HFF-Myc (cell line): ENCODE results near the gene PTTG1.

Experiments used
- DNase-seq: peaks from one replicate; pipeline ENCODE4 v3.0.0-alpha.2; 2011; ENCODE audit warnings: low read depth; ENCODE audit errors: extremely low read depth
- H3K4me3 ChIP-seq: replicated peaks from 2 replicates; pipeline ENCODE4 v1.5.1; 2011; ENCODE audit warnings: low read depth, mild to moderate bottlenecking, control low read depth, low read length
- CTCF ChIP-seq: IDR thresholded peaks from 2 replicates; pipeline ENCODE4 v1.5.1; 2012; ENCODE audit warnings: mild to moderate bottlenecking, low read depth, low read length, control low read depth; ENCODE audit errors: missing control alignments

The PTTG1 gene

GRCh38 chr5:160380041-160380440 is 41.6 kb upstream of the PTTG1 start:
- no peak for DNase-seq
- H3K4me3 ChIP-seq: no peak overlapping the region
- no peak for TF ChIP-seq CTCF

GRCh38 chr5:160382346-160382745 is 39.3 kb upstream of the PTTG1 start:
- no peak for DNase-seq
- H3K4me3 ChIP-seq: no peak overlapping the region
- no peak for TF ChIP-seq CTCF

- no peak for TF ChIP-seq CTCF
- H3K4me3 ChIP-seq: no peak overlapping the region
- no peak for DNase-seq
Observed at GRCh38 chr5:160384681-160385080, 37.0 kb upstream of the PTTG1 start.

GRCh38 chr5:160385496-160385895 is 36.2 kb upstream of the PTTG1 start:
- DNase-seq: no peak
- TF ChIP-seq CTCF: no peak
- no peak overlapping the region for H3K4me3 ChIP-seq

- DNase-seq: no peak
- H3K4me3 ChIP-seq: no peak overlapping the region
- TF ChIP-seq CTCF: no peak
Observed at GRCh38 chr5:160387445-160387844, 34.2 kb upstream of the PTTG1 start.

- no peak overlapping the region for H3K4me3 ChIP-seq
- TF ChIP-seq CTCF: peak; percentile 27
- DNase-seq: no peak
Observed at GRCh38 chr5:160390787-160391696, 30.6 kb upstream of the PTTG1 start.
